Measurements from ENCODE around the gene CLDN14.

The CLDN14 gene

DNA sequence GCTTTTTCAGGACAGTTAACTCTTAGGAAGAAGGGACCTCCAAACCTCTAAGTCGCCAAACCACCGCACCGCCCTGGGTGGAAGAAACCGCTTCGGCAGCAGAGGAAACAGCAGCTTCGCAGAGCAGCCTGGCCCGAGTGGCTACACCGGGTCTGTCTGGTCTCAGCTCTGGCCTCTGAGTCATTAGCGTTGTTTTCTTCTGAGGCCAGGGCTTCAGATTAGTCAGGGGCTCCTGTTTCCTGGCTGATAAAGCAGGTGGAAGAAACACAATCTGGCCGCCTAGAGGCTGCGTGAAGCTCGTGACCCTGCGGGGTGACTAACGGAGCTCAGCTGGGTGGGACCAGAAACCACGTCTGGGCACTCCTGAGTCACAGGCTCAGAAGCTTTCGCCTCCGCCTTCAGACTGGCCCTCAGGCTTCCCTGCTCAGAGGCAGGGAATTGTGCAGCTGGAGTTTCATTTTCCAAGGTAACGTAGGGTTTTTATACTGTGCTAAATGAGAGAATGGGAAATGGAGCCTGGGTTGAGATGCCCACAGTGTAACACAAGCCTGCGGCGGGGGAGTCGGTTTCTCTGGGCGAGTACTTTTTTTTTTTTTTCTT is 49.9 kb downstream of the CLDN14 start:
- DNase-seq = peak; percentile 74

GRCh38 chr21:36428761-36429432 is 51.0 kb downstream of the CLDN14 start:
- DNase-seq = no peak

- DNase-seq = no peak
Observed at GRCh38 chr21:36427502-36427901, 52.4 kb downstream of the CLDN14 start.

DNA sequence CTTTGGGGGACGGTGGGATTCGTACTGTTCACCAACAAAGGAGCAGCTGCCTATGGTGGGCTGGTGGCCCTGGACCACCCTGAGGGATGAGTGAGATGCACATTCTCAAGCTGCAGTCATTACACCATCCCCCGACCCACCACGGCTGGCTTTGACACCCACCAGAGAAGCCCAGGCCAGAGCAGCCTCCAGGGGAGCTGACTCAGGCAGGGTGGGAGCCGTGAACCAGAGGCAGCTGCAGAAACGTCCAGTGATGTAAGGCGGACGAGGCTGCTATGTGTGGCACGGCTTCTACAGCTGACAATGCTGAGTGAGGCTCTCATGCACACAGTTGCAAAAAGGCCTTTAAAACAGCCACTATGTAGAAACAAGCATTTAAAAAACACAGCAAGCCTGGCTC is 54.6 kb downstream of the CLDN14 start:
- no peak for DNase-seq

GRCh38 chr21:36424592-36424991 is 55.3 kb downstream of the CLDN14 start:
- no peak for DNase-seq

DNA sequence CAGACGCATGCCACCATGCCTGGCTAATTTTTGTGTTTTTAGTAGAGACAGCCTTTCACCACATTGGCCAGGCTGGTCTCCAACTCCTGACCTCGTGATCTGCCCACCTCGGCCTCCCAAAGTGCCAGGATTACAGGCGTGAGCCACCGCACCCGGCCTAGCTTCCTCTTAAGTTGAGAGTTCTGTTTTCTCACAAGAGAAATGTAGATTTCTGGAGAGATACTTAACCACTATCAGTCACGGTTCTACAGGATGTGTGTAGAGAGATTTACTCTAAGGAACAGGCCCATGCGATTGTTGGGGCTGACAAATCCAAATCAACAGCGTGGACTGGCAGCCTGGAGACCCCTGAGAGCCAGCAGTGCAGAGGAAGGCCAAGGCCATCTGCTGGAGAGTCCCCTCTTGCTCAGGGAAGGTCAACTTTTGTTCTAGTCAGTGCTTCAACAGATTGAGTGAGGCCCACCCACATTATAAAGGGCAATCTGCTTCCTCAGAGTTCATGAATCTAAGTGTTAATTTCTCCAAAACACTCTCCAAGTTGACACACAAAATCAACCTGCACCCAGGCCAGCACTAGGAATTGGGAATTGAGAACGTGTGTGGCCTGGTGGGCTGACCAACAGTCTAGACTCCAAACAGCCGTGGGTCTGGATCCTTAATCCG is 56.0 kb downstream of the CLDN14 start:
- DNase-seq = no peak

DNA sequence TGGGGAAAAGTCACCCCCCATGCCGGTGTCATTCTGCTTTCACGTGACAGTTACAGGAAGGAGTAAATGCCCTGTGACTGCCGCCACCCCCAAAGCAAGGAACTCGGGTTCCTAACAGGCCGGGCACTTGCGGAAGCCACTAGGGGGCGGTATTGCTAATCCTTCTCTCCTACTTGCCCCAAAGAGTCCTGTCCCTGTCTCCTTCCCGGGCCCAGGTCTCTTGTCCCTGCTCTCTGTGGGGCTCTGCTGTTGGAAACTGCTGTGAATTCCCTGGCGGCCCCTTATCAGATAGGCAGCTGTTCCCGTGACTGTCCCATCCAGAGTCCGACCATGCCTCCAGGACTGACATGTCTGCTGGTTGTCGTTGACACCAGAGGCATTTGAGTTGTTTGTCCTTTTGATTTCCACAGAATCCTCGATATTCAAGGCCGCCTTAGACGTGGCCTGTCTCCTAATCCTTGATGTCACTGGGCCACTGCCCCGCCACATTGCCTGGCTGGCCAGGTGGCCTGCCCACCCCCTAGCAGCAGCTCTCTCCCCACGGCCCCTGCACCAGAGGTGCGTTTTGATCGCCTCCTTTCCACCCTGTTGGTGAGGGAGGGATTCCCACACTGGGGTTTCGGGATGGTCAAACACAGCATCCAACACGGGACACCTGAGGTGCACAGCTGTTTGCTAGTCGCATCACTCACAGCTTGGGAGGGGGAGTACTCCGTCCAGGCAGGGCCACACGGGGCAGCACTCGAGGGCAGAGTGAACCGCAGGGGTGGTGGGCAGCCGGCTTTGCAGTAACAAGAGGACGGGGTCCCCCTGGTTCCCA is 57.4 kb downstream of the CLDN14 start:
- DNase-seq = peak; percentile 42

GRCh38 chr21:36420571-36421339 is 59.2 kb downstream of the CLDN14 start:
- no peak for DNase-seq

DNA sequence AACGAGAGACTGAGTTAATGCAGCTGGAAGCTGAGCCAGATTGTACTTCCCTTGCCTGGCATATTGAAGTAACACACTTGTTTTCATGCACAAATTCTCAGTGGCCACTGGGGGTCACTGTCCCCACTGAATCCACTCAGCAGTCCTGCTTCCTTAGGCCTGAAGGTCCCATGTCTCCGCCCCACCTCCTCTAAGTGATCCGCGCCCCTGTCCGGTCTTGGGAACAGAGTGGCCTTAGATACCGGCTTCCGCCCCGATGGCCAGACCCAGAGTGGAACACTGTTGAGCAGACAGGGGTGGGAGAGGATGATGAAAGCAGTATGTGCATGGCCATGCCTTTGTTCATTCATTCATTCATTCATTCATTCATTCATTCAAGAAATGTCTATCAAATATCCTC is 59.9 kb downstream of the CLDN14 start:
- peak; percentile 53 for DNase-seq

DNA sequence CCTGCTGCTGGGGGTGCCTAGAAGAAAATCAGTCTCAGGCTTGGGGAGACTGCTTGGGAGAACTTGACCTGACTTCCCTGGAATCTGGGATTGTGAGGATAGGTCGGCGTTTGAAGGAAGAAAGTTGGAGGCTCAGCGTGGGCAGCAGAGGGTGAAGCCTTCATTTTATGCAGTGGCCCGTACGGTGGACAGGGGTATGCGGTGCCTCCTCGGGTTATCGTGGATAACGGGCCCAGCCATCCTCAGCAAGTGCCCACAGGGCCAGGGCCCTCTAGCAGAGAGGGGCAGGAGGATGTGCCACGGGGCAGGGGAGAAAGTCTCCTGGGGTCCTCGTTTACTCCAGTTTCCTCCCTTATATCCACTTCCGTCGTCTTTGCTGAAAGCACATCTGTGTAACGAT is 60.7 kb downstream of the CLDN14 start:
- DNase-seq = no peak

GRCh38 chr21:36415375-36415774 is 64.5 kb downstream of the CLDN14 start:
- DNase-seq = no peak

DNA sequence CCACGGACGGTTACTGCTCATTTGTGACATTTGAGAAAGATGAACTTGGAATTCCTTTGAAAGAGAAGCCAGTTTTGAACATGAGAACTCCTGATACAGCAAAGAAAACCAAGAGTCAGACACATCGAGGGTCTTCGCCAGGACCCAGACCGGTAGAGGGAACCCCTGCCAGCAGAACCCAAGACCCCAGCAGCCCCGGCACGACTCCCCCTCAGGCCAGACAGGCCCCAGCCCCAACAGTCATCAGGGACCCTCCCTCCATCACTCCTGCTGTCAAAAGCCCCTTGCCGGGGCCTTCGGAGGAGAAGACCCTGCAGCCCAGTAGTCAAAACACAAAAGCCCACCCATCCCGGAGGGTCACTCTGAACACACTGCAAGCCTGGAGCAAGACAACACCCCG is 67.0 kb downstream of the CLDN14 start:
- DNase-seq = no peak

GRCh38 chr21:36411301-36411700 is 68.6 kb downstream of the CLDN14 start:
- DNase-seq = no peak

Data from activated CD4-positive, CD25-positive, alpha-beta regulatory T cell treated with anti-CD3 and anti-CD28 coated beads, Interleukin-2, amount 50 U/mL, for 72 hours (primary cell).